Keratinocyte (primary cell): ENCODE results near the gene NME7.
"Not testable (repeated sequence)": the region's sequence is repeated elsewhere in the genome, so short reads cannot be mapped to it uniquely, and the experiment has no call there.

Source experiments
- EZH2 ChIP-seq: IDR thresholded peaks from one replicate; pipeline ENCODE4 v1.6.1; 2012; ENCODE audit warnings: inconsistent platforms, mild to moderate bottlenecking, low read length, moderate library complexity
- TF ChIP-seq, protein P1 (sequence below), 3 experiments: IDR thresholded peaks in 1 of 3; conservative IDR thresholded peaks in 1 of 3; optimal IDR thresholded peaks in 1 of 3; 2 replicates in 2 of 3; 3 replicates in 1 of 3; pipeline versions ENCODE3 to v1.5.1; 2011; ENCODE audit warnings: low read length in 3 of 3, mild to moderate bottlenecking in 3 of 3, moderate library complexity in 2 of 3, control low read depth in 1 of 3, inconsistent platforms in 1 of 3; ENCODE audit not compliant: insufficient read depth in 2 of 3; ENCODE audit errors: extremely low read depth in 1 of 3

- TF ChIP-seq, protein P1, sequence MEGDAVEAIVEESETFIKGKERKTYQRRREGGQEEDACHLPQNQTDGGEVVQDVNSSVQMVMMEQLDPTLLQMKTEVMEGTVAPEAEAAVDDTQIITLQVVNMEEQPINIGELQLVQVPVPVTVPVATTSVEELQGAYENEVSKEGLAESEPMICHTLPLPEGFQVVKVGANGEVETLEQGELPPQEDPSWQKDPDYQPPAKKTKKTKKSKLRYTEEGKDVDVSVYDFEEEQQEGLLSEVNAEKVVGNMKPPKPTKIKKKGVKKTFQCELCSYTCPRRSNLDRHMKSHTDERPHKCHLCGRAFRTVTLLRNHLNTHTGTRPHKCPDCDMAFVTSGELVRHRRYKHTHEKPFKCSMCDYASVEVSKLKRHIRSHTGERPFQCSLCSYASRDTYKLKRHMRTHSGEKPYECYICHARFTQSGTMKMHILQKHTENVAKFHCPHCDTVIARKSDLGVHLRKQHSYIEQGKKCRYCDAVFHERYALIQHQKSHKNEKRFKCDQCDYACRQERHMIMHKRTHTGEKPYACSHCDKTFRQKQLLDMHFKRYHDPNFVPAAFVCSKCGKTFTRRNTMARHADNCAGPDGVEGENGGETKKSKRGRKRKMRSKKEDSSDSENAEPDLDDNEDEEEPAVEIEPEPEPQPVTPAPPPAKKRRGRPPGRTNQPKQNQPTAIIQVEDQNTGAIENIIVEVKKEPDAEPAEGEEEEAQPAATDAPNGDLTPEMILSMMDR (optimal IDR thresholded peaks at IDR 0.05 in 1 of 3, IDR thresholded peaks at IDR 0.05 in 1 of 3, conservative IDR thresholded peaks at IDR 0.05 in 1 of 3; ENCODE audit: extremely low read depth in 1 of 3, insufficient read depth in 2 of 3, low read length in 3 of 3) = not testable (repeated sequence)
- not testable (repeated sequence) for TF ChIP-seq EZH2
Measured at GRCh38 chr1:169402578-169402977, 35.0 kb upstream of the NME7 start.
